SK-N-SH treated with all-trans-retinoic acid at 6 μM for 48 hours (cell line): ENCODE data around the gene C4B.

Experiments
- ATAC-seq: fragments of 200-7000 bp; cut with Tn5 transposase; 3 replicates; pipeline ENCODE4 v1.9.1; 2020; ENCODE audit warnings: mild to moderate bottlenecking, moderate library complexity
- ARNTL ChIP-seq: fragments of 450-650 bp; formaldehyde crosslinking; IDR thresholded peaks from 2 replicates; pipeline ENCODE4 v1.5.0; 2020; ENCODE audit warnings: low read depth, mild to moderate bottlenecking, moderate library complexity, borderline replicate concordance
- BACH2 ChIP-seq: fragments of 250-450 bp; sonication (Bioruptor Pico); IDR thresholded peaks from 2 replicates; pipeline ENCODE4 v1.9.0; 2021; ENCODE audit warnings: mild to moderate bottlenecking, borderline replicate concordance
- CREB5 ChIP-seq: fragments of 250-450 bp; sonication (Bioruptor Pico); IDR thresholded peaks from 2 replicates; pipeline ENCODE4 v1.5.1; 2020; ENCODE audit warnings: low read depth, mild to moderate bottlenecking, moderate library complexity
- CSDC2 ChIP-seq: fragments of 250-450 bp; sonication (Bioruptor Pico); IDR thresholded peaks from 2 replicates; pipeline ENCODE4 v1.5.0; 2020; ENCODE audit warnings: mild to moderate bottlenecking, moderate library complexity
- CSRNP3 ChIP-seq: fragments of 250-450 bp; sonication (Bioruptor Pico); IDR thresholded peaks from 2 replicates; pipeline ENCODE4 v1.5.1; 2021; ENCODE audit warnings: mild to moderate bottlenecking, moderate library complexity
- ESRRG ChIP-seq: fragments of 250-450 bp; sonication (Bioruptor Pico); IDR thresholded peaks from 2 replicates; pipeline ENCODE4 v1.6.1; 2021; ENCODE audit warnings: mild to moderate bottlenecking
- GLIS3 ChIP-seq: fragments of 250-450 bp; sonication (Bioruptor Pico); IDR thresholded peaks from 2 replicates; pipeline ENCODE4 v1.5.0; 2020; ENCODE audit warnings: mild to moderate bottlenecking, moderate library complexity
- ISL1 ChIP-seq: fragments of 250-450 bp; sonication (Bioruptor Pico); IDR thresholded peaks from 2 replicates; pipeline ENCODE4 v2.1.2; 2022; ENCODE audit warnings: mild to moderate bottlenecking, moderate library complexity
- OSR1 ChIP-seq: fragments of 250-450 bp; sonication (Bioruptor Pico); IDR thresholded peaks from 2 replicates; pipeline ENCODE4 v1.8.0; 2022; ENCODE audit warnings: moderate library complexity, mild to moderate bottlenecking, inconsistent platforms
- PATZ1 ChIP-seq: fragments of 250-450 bp; sonication (Bioruptor Pico); IDR thresholded peaks from 2 replicates; pipeline ENCODE4 v1.8.0; 2020; ENCODE audit warnings: mild to moderate bottlenecking, moderate library complexity, borderline replicate concordance
- POU6F1 ChIP-seq: fragments of 250-450 bp; sonication (Bioruptor Pico); IDR thresholded peaks from 2 replicates; pipeline ENCODE4 v1.8.0; 2021; ENCODE audit warnings: low read depth, mild to moderate bottlenecking, moderate library complexity, borderline replicate concordance
- PPARA ChIP-seq: fragments of 250-450 bp; sonication (Bioruptor Pico); IDR thresholded peaks from 2 replicates; pipeline ENCODE4 v1.5.0; 2020; ENCODE audit warnings: mild to moderate bottlenecking, borderline replicate concordance
- RARB ChIP-seq: fragments of 250-450 bp; sonication (Bioruptor Pico); IDR thresholded peaks from 2 replicates; pipeline ENCODE4 v1.8.0; 2021; ENCODE audit warnings: mild to moderate bottlenecking, moderate library complexity
- SNAI2 ChIP-seq: fragments of 250-450 bp; sonication (Bioruptor Pico); IDR thresholded peaks from 2 replicates; pipeline ENCODE4 v1.5.0; 2020; ENCODE audit warnings: mild to moderate bottlenecking, moderate library complexity
- TCF4 ChIP-seq: fragments of 250-450 bp; sonication (Bioruptor Pico); IDR thresholded peaks from 2 replicates; pipeline ENCODE4 v1.8.0; 2021; ENCODE audit warnings: mild to moderate bottlenecking, moderate library complexity, borderline replicate concordance
- TOX ChIP-seq: fragments of 250-450 bp; sonication (Bioruptor Pico); IDR thresholded peaks from 2 replicates; pipeline ENCODE4 v1.8.0; 2021; ENCODE audit warnings: mild to moderate bottlenecking, moderate library complexity, borderline replicate concordance
- TSHZ2 ChIP-seq: fragments of 250-450 bp; sonication (Bioruptor Pico); IDR thresholded peaks from 2 replicates; pipeline ENCODE4 v1.5.0; 2020; ENCODE audit warnings: mild to moderate bottlenecking, moderate library complexity
- ZC3H10 ChIP-seq: fragments of 250-450 bp; sonication (Bioruptor Pico); IDR thresholded peaks from 2 replicates; pipeline ENCODE4 v1.5.1; 2021; ENCODE audit warnings: mild to moderate bottlenecking, moderate library complexity
- ZFP3 ChIP-seq: fragments of 250-450 bp; sonication (Bioruptor Pico); IDR thresholded peaks from 2 replicates; pipeline ENCODE4 v1.5.0; 2020; ENCODE audit warnings: mild to moderate bottlenecking, moderate library complexity
- ZFP30 ChIP-seq: fragments of 450-650 bp; formaldehyde crosslinking; IDR thresholded peaks from 2 replicates; pipeline ENCODE4 v1.5.0; 2022; ENCODE audit warnings: mild to moderate bottlenecking, moderate library complexity
- ZNF565 ChIP-seq: fragments of 450-650 bp; formaldehyde crosslinking; conservative IDR thresholded peaks from 2 replicates; pipeline ENCODE4 v1.5.0; 2020; ENCODE audit warnings: low read depth, mild to moderate bottlenecking, moderate library complexity
- ZNF70 ChIP-seq: fragments of 450-650 bp; formaldehyde crosslinking; IDR thresholded peaks from 2 replicates; pipeline ENCODE4 v1.5.0; 2020; ENCODE audit warnings: mild to moderate bottlenecking, moderate library complexity
- ZNF8 ChIP-seq: fragments of 450-650 bp; formaldehyde crosslinking; IDR thresholded peaks from 2 replicates; pipeline ENCODE4 v1.5.0; 2020; ENCODE audit warnings: mild to moderate bottlenecking, moderate library complexity

The C4B gene

GRCh38 chr6:31971279-31971992 lies 43.2 kb upstream of the C4B start:
- ATAC-seq, result peak; percentile 49
- TF ChIP-seq TSHZ2 (CRISPR knock-in tag), result no peak; the same call in 1 of the 2 replicates
- peak; percentile 91; the same call in 1 of the 2 replicates for TF ChIP-seq PPARA (CRISPR knock-in tag)
- TF ChIP-seq ZNF565 (CRISPR knock-in tag), result peak; percentile 82; the same call in 1 of the 2 replicates
- TF ChIP-seq PATZ1 (CRISPR knock-in tag), result no peak
- no peak for TF ChIP-seq TCF4 (CRISPR knock-in tag)
- no peak for TF ChIP-seq SNAI2 (CRISPR knock-in tag)
- no peak for TF ChIP-seq ZC3H10 (CRISPR knock-in tag)
- no peak for TF ChIP-seq OSR1 (CRISPR knock-in tag)
- peak; percentile 57; the same call in 1 of the 2 replicates for TF ChIP-seq ZNF70 (CRISPR knock-in tag)
- TF ChIP-seq TOX, result no peak
- no peak for TF ChIP-seq ZNF8 (CRISPR knock-in tag)
- 0 out of 2 replicates have a peak, but pooled peaks have one; percentile 75 for TF ChIP-seq BACH2 (CRISPR knock-in tag)
- TF ChIP-seq POU6F1 (CRISPR knock-in tag), result no peak
- no peak for TF ChIP-seq RARB (CRISPR knock-in tag)
- TF ChIP-seq ZFP3, result no peak
- no peak for TF ChIP-seq GLIS3
- TF ChIP-seq ZFP30 (CRISPR knock-in tag), result no peak; the same call in 1 of the 2 replicates
- no peak for TF ChIP-seq ARNTL (CRISPR knock-in tag)
- 0 out of 2 replicates have a peak, but pooled peaks have one; percentile 8 for TF ChIP-seq CSRNP3 (CRISPR knock-in tag)
- TF ChIP-seq CREB5 (CRISPR knock-in tag), result peak; percentile 73
- TF ChIP-seq ISL1, result no peak
- no peak for TF ChIP-seq CSDC2 (CRISPR knock-in tag)
- TF ChIP-seq ESRRG (CRISPR knock-in tag), result no peak

GRCh38 chr6:31971993-31972708 lies 42.4 kb upstream of the C4B start, which contains the start of gene DXO:
Gene DXO, minus strand, starts transcription at chr6:31972138. Its CDS starts 463 bp downstream, at chr6:31971675.
- peak; percentile 88 for ATAC-seq
- TF ChIP-seq PPARA (CRISPR knock-in tag) (no peak), POU6F1 (CRISPR knock-in tag) (no peak), ZFP3 (0 out of 2 replicates have a peak, but pooled peaks have one; percentile 25), ZNF8 (CRISPR knock-in tag) (no peak), PATZ1 (CRISPR knock-in tag) (peak; percentile 82; the same call in 1 of the 2 replicates), ESRRG (CRISPR knock-in tag) (0 out of 2 replicates have a peak, but pooled peaks have one; percentile 10), OSR1 (CRISPR knock-in tag) (no peak), ARNTL (CRISPR knock-in tag) (no peak), GLIS3 (0 out of 2 replicates have a peak, but pooled peaks have one; percentile 21)
